Stimulated activated naive CD8-positive, alpha-beta T cell treated with anti-CD3 and anti-CD28 coated beads, Interleukin-15, Interleukin-2, amounts not matched to agents 100 ng/mL and 50 ng/mL, for 24 hours (primary cell): ENCODE data around the gene BACE2.
"Not testable (repeated sequence)": the region's sequence is repeated elsewhere in the genome, so short reads cannot be mapped to it uniquely, and the experiment has no call there.

Experiments
- H3K27ac Mint-ChIP-seq: one replicate; pipeline ENCODE4 v1.8.0; 2021; ENCODE audit warnings: mild to moderate bottlenecking, mixed read lengths
- H3K27me3 Mint-ChIP-seq: one replicate; pipeline ENCODE4 v1.8.0; 2021; ENCODE audit warnings: mixed read lengths
- H3K36me3 Mint-ChIP-seq: one replicate; pipeline ENCODE4 v1.8.0; 2021; ENCODE audit warnings: low read depth, mixed read lengths
- H3K4me1 Mint-ChIP-seq: one replicate; pipeline ENCODE4 v1.8.0; 2021; ENCODE audit warnings: low read depth, mixed read lengths
- H3K4me3 Mint-ChIP-seq: one replicate; pipeline ENCODE4 v1.8.0; 2021; ENCODE audit warnings: mild to moderate bottlenecking, mixed read lengths
- H3K9me3 Mint-ChIP-seq: one replicate; pipeline ENCODE4 v1.8.0; 2021; ENCODE audit warnings: mixed read lengths

Gene BACE2

DNA sequence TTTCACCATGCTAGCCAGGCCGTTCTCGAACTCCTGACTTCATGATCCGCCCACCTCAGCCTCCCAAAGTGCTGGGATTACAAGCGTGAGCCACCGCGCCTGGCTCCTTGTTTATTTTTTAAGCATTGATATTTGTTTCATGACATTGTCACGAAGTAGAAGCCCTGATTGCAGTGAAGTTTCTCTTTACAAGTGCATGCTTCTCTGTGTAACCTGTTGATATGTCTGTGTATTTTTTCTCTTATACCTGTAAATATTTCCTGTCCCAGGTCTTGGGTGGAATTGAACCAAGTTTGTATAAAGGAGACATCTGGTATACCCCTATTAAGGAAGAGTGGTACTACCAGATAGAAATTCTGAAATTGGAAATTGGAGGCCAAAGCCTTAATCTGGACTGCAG, 75.1 kb downstream of the BACE2 start:
- no peaks in the 10 kb centered on the region for H3K4me1 Mint-ChIP-seq

DNA sequence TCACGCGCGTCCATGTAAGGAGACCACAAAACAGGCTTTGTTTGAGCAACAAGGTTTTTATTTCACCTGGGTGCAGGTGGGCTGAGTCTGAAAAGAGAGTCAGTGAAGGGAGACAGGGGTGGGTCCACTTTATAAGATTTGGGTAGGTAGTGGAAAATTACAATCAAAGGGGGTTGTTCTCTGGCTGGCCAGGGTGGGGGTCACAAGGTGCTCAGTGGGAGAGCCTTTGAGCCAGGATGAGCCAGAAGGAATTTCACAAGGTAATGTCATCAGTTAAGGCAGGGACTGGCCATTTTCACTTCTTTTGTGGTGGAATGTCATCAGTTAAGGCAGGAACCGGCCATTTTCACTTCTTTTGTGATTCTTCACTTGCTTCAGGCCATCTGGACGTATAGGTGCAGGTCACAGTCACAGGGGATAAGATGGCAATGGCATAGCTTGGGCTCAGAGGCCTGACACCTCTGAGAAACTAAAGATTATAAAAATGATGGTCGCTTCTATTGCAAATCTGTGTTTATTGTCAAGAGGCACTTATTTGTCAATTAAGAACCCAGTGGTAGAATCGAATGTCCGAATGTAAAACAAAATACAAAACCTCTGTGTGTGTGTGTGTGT, 76.4 kb downstream of the BACE2 start:
- not testable (repeated sequence) for H3K36me3 Mint-ChIP-seq, H3K27ac Mint-ChIP-seq, H3K27me3 Mint-ChIP-seq, H3K9me3 Mint-ChIP-seq, H3K4me1 Mint-ChIP-seq, H3K4me3 Mint-ChIP-seq

More for the DNA sequence above, 75.1 kb downstream of the BACE2 start:
- Mint-ChIP-seq H3K36me3 (no peaks in the 10 kb centered on the region), H3K4me3 (no peak overlapping the region), H3K27ac (no peak overlapping the region), H3K9me3 (no peaks in the 10 kb centered on the region), H3K27me3 (no peaks in the 10 kb centered on the region)

DNA sequence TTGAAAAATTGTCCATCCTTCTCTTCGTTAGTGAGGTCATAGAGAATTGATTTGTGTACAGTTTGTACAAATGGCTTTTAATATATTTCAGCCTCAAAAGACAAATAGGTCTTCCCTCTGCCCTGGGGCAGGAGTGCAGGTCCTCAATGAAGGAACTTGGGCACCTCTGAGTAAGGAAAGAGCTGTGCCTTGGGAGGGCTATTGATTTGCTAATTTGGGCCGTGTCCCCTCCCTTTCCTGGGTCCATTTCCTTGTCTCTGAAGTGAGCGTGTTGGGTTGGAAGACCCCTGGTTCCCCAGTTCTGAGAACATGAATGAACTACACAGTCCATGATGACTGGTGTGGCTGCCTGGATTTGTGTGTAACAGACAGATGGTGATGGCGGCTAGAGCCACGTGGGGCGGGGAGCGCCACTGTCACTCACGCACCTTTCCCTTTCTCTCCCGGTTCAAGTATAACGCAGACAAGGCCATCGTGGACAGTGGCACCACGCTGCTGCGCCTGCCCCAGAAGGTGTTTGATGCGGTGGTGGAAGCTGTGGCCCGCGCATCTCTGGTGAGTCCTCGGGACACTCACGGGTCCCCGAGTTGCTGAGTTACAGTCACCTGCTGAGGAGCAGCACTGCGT, 77.7 kb downstream of the BACE2 start:
- Mint-ChIP-seq H3K9me3 (no peaks in the 10 kb centered on the region), H3K27me3 (no peaks in the 10 kb centered on the region), H3K4me3 (no peak overlapping the region), H3K27ac (no peak overlapping the region), H3K4me1 (no peaks in the 10 kb centered on the region), H3K36me3 (no peaks in the 10 kb centered on the region)

DNA sequence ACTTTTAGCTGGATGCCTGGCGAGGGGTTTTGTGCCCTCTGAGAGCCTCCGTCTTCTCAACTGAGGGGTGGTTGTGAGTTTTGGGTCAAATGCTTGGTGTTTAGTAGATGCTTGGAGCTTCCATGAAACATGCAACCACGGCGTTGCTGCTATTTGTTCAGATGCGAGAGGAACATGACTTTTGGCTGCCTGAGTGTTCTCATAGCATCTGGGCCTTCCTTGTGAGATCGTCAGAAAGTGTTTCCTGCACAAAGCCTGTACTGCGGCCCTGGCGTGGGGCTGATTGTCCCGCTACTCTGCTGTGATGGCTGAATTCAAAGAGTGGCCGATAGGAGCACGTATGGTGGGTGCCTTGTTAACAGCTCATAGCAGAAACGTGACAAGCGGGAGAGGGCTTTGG, 78.8 kb downstream of the BACE2 start:
- H3K4me3 Mint-ChIP-seq, result no peak overlapping the region
- H3K27ac Mint-ChIP-seq, result no peak overlapping the region
- H3K36me3 Mint-ChIP-seq, result no peaks in the 10 kb centered on the region
- H3K9me3 Mint-ChIP-seq, result no peaks in the 10 kb centered on the region
- H3K4me1 Mint-ChIP-seq, result no peaks in the 10 kb centered on the region
- H3K27me3 Mint-ChIP-seq, result no peaks in the 10 kb centered on the region

- H3K27ac Mint-ChIP-seq, result no peak overlapping the region
- H3K27me3 Mint-ChIP-seq, result no peaks in the 10 kb centered on the region
- H3K4me3 Mint-ChIP-seq, result no peak overlapping the region
- H3K4me1 Mint-ChIP-seq, result no peaks in the 10 kb centered on the region
- no peaks in the 10 kb centered on the region for H3K36me3 Mint-ChIP-seq
- no peaks in the 10 kb centered on the region for H3K9me3 Mint-ChIP-seq
Measured at GRCh38 chr21:41247561-41248545, 79.9 kb downstream of the BACE2 start.

- Mint-ChIP-seq H3K27ac (no peak overlapping the region), H3K9me3 (peaks cover 3% of the 10 kb centered on the region), H3K27me3 (peaks cover 3% of the 10 kb centered on the region), H3K4me1 (no peaks in the 10 kb centered on the region), H3K4me3 (no peak overlapping the region), H3K36me3 (peaks cover 8% of the 10 kb centered on the region)
Measured at GRCh38 chr21:41249476-41249875, 81.5 kb downstream of the BACE2 start.

- Mint-ChIP-seq H3K27me3 (peaks cover 11% of the 10 kb centered on the region), H3K4me3 (no peak overlapping the region), H3K4me1 (no peaks in the 10 kb centered on the region), H3K27ac (no peak overlapping the region), H3K36me3 (peaks cover 9% of the 10 kb centered on the region), H3K9me3 (peaks cover 8% of the 10 kb centered on the region)
Measured at GRCh38 chr21:41250519-41250918, 82.6 kb downstream of the BACE2 start.

- Mint-ChIP-seq H3K4me3 (no peak overlapping the region), H3K27ac (no peak overlapping the region), H3K27me3 (peaks cover 18% of the 10 kb centered on the region), H3K9me3 (peaks cover 16% of the 10 kb centered on the region), H3K4me1 (no peaks in the 10 kb centered on the region), H3K36me3 (peaks cover 12% of the 10 kb centered on the region)
Measured at GRCh38 chr21:41251961-41252642, 84.1 kb downstream of the BACE2 start.

DNA sequence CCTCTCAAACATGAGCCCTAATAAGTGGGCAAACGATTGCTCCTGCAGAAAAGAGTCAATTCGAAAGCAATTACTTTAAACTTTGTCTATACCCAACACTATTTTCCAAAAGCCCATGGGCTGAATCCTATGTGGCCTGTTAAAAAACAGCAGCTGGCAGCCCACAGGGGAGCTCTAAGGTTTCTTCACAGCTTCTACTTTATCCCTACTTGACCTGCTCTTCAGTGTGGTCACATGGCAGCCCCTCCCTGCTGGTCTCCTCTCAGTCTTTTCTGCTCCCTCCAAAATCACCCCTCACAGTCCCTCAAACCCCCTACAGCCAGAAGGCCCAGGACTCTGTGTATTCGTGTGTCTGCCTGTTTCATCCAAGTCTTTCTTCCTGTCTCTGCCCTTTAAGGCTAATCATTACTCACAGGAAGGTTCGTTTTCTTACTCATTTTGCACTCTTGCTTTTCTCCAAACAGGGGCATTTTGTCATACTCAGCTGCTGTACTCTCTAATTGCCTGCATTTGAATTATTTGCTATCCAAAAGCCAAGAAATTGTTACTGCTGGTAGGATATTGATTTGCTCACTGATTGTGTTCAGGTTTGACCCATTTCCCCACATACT, 86.2 kb downstream of the BACE2 start:
- Mint-ChIP-seq H3K27me3 (peaks cover 19% of the 10 kb centered on the region), H3K36me3 (peaks cover 15% of the 10 kb centered on the region), H3K4me1 (no peaks in the 10 kb centered on the region), H3K9me3 (peaks cover 16% of the 10 kb centered on the region), H3K4me3 (no peak overlapping the region), H3K27ac (no peak overlapping the region)

DNA sequence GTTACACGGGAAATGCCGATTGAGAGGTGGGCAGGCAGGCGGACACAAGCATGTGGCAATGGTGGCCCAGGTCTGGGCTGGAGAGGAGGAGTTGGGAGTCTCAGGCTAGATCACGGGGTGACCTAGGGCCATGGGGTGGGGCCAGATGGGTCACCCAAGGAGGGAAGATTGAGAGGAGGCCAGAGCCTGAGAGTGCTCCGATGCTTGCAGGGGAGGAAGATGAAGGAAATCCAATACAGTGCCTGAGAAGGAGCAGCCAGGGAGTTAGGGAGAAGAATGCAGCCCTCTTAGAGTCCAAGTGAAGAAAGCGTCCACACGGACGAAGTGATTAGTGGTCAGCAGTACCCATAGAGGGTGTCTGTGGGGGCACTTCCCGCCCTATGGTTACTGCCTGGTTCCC, 87.2 kb downstream of the BACE2 start:
- no peak overlapping the region for H3K27ac Mint-ChIP-seq
- H3K4me3 Mint-ChIP-seq, result no peak overlapping the region
- H3K4me1 Mint-ChIP-seq, result no peaks in the 10 kb centered on the region
- peaks cover 15% of the 10 kb centered on the region for H3K36me3 Mint-ChIP-seq
- H3K9me3 Mint-ChIP-seq, result peaks cover 16% of the 10 kb centered on the region
- H3K27me3 Mint-ChIP-seq, result peaks cover 19% of the 10 kb centered on the region

GRCh38 chr21:41256231-41256630, 88.3 kb downstream of the BACE2 start:
- not testable (repeated sequence) for H3K27ac Mint-ChIP-seq
- H3K36me3 Mint-ChIP-seq, result peaks cover 15% of the 10 kb centered on the region

GRCh38 chr21:41256771-41257702, 89.1 kb downstream of the BACE2 start:
- Mint-ChIP-seq H3K4me3 (no peak overlapping the region), H3K4me1 (no peaks in the 10 kb centered on the region), H3K27ac (no peak overlapping the region), H3K36me3 (peaks cover 15% of the 10 kb centered on the region), H3K27me3 (peaks cover 19% of the 10 kb centered on the region), H3K9me3 (peaks cover 16% of the 10 kb centered on the region)

More at GRCh38 chr21:41256231-41256630, 88.3 kb downstream of the BACE2 start:
- not testable (repeated sequence) for H3K4me3 Mint-ChIP-seq, H3K4me1 Mint-ChIP-seq
- H3K27me3 Mint-ChIP-seq, result peaks cover 19% of the 10 kb centered on the region
- peaks cover 16% of the 10 kb centered on the region for H3K9me3 Mint-ChIP-seq

DNA sequence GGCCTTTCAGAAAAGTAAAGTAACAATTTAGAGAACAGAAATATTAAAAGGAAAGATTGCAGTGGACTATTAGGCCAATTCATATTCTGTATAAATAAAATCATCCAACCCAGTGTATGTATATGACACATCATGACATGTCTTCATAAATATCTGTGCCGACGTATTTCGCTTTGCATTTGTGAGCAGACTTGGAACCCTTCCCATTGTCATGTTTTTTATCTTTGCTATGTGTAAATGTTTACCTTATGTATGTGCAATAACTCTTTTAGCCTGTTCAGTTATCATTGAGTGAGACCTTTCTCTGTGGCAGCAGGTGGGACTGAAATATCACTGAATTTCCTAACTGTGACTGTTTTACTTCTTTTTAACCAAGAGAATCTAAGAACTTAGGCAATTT, 90.7 kb downstream of the BACE2 start:
- Mint-ChIP-seq H3K4me3 (no peak overlapping the region), H3K4me1 (no peaks in the 10 kb centered on the region), H3K27ac (no peak overlapping the region), H3K36me3 (peaks cover 12% of the 10 kb centered on the region), H3K9me3 (peaks cover 16% of the 10 kb centered on the region), H3K27me3 (peaks cover 22% of the 10 kb centered on the region)
